Mucosa of descending colon (tissue), 3 donors: Measurements from ENCODE around the gene ABHD1. TPM values are rescaled to one million over a fixed set of nuclear protein-coding genes. Genes with fewer than 3 reads are reported as not detected.

Experiments
- ATAC-seq: fragments of 200-7000 bp; cut with Tn5 transposase; one replicate; pipeline ENCODE4 v1.9.1; 2020; ENCODE audit warnings: mild to moderate bottlenecking, moderate library complexity
- DNase-seq, 3 donors: peaks; one replicate each; pipeline ENCODE4 v3.0.0-alpha.2; 2020
- H3K36me3 ChIP-seq: fragments of 200-600 bp; one replicate; pipeline ENCODE4 v1.8.0; 2021; ENCODE audit warnings: low read depth, mild to moderate bottlenecking
- H3K4me1 ChIP-seq: fragments of 200-600 bp; one replicate; pipeline ENCODE4 v1.8.0; 2021; ENCODE audit warnings: low read depth, mild to moderate bottlenecking
- H3K4me3 ChIP-seq: fragments of 200-600 bp; one replicate; pipeline ENCODE4 v1.8.0; 2021; ENCODE audit warnings: mild to moderate bottlenecking
- H3K9me3 ChIP-seq: fragments of 200-600 bp; one replicate; pipeline ENCODE4 v1.8.0; 2021; ENCODE audit warnings: mild to moderate bottlenecking
- intact Hi-C, 2 donors: fragments of 100-400 bp; cut with DNase I in 1 of 2; cut with micrococcal nuclease in 1 of 2; formaldehyde crosslinking; loops; one replicate each; pipeline versions ENCODE4 v1.11.0 to v1.11.1; 2022; cut with DNase I, micrococcal nuclease
- total RNA-seq, 3 donors: library from RNA; stranded (reverse); fragmentation: NEBNext Ultra II Directional in 2 of 3; extraction: Animal tissue kit (Norgen Biotek cat#: 25700) in 2 of 3; gene quantifications; one replicate each; pipeline versions ENCODE4 v1.2.1 to v1.2.4, GENCODE V29; 2021 to 2023
- TF ChIP-seq, protein P1 (sequence below): fragments of 200-600 bp; IDR thresholded peaks from one replicate; pipeline ENCODE4 v1.8.0; 2022; ENCODE audit warnings: antibody characterized with exemption, mild to moderate bottlenecking
- donor health status: DM: no; HTN: no; CAD: no; lungs with moderate emphysema.
- donor health status: DM: no; HTN: no; CAD: no.
- donor health status: DM: no; HTN: yes; CAD: no.

The ABHD1 gene
- total RNA-seq, 3 donors from 2014 or later, result 0.19 to 0.22 TPM; not detected in 1

DNA sequence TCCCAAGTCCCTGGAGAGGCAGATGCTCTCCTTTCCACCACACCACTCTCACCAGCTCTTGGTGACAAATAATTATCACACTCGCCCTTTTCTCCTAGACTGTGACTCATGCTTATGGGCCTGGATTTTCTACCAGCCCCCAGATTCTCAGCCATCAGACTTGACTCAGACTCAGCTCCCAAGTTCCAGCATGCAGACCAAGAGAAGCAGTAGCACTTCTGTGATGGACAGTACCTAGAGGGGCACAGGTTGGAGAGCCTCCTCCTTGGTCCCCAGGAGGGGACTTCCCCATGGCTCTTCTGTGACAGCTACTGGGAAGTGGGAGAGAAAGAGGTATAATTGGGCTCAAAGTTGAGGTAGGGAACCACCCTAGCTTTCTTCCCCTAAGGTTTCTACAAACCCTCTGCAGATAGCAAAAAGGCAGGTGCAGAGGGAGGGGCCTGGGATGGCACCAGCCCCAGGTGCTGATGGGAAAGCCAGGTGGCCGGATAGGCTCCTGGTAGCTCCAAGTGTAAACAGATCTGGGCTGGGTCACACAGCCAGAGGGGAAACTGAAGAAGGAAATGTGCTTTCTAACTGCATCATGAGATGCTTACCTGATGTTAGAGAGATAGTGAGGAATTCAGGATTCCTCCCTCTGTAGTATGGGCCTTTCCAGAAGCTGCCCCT, 29.3 kb downstream of the ABHD1 start:
- no peaks in the 10 kb centered on the region for H3K36me3 ChIP-seq
- TF ChIP-seq, protein P1, sequence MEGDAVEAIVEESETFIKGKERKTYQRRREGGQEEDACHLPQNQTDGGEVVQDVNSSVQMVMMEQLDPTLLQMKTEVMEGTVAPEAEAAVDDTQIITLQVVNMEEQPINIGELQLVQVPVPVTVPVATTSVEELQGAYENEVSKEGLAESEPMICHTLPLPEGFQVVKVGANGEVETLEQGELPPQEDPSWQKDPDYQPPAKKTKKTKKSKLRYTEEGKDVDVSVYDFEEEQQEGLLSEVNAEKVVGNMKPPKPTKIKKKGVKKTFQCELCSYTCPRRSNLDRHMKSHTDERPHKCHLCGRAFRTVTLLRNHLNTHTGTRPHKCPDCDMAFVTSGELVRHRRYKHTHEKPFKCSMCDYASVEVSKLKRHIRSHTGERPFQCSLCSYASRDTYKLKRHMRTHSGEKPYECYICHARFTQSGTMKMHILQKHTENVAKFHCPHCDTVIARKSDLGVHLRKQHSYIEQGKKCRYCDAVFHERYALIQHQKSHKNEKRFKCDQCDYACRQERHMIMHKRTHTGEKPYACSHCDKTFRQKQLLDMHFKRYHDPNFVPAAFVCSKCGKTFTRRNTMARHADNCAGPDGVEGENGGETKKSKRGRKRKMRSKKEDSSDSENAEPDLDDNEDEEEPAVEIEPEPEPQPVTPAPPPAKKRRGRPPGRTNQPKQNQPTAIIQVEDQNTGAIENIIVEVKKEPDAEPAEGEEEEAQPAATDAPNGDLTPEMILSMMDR, result no peak
- DNase-seq, result peak in 1 of 3 donors; percentile 41
- H3K4me1 ChIP-seq, result no peaks in the 10 kb centered on the region
- intact Hi-C loops, result no loop called here
- no peaks in the 10 kb centered on the region for H3K9me3 ChIP-seq
- no peak overlapping the region for H3K4me3 ChIP-seq
- peak; percentile 85 for ATAC-seq

DNA sequence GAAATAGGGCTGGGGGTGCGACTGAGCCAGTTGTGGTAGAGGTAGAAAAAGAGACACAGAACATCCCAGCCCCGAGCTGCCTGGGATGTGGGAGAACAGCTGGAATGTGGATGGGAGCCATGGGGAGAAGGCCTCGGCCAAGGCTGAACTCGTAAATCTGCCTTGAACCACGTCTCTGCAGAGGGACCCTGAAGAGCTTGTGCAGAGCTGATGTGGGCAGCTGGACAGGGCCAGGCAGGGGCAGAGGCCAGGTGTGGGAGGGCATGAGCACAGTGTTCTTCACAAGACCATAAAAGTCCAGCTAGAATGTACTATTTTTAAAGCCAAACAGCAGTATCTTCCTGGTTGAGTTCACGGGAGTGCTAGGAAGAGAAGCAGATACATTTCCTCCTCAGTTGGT, 30.9 kb downstream of the ABHD1 start:
- peak; percentile 28 for ATAC-seq

DNA sequence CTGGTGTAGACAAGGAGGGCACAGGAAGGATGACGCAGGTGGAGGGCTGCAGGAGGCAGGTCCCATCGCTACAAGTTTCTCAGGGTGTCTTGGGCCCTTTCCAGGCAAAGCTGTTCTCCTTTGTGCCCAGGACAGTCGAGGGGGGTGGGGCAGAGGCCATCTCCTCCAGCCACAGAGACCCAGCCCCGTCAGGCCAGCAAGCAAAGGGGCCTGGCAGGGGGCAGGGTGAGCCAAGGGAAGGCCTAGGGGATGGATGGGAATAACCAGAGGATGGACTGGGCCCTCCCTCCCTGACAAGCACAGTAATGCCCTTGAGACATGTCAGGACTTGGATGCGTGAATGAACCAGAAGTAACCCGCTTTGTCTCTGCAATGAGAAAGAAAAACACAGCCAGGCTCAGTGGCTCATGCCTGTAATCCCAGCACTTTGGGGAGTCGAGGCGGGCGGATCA, 31.5 kb downstream of the ABHD1 start:
- Histone ChIP-seq H3K4me3 (no peak overlapping the region), H3K4me1 (no peaks in the 10 kb centered on the region), H3K9me3 (no peaks in the 10 kb centered on the region), H3K36me3 (no peaks in the 10 kb centered on the region)
- ATAC-seq (no peak), DNase-seq (no peak)
- intact Hi-C loops, result no loop called here
- TF ChIP-seq, protein P1, result no peak

More for the DNA sequence above, 30.9 kb downstream of the ABHD1 start:
- intact Hi-C loops, result no loop called here
- H3K9me3 ChIP-seq, result no peaks in the 10 kb centered on the region
- TF ChIP-seq, protein P1, result no peak
- DNase-seq, result no peak
- H3K36me3 ChIP-seq, result no peaks in the 10 kb centered on the region
- no peak overlapping the region for H3K4me3 ChIP-seq
- no peaks in the 10 kb centered on the region for H3K4me1 ChIP-seq

DNA sequence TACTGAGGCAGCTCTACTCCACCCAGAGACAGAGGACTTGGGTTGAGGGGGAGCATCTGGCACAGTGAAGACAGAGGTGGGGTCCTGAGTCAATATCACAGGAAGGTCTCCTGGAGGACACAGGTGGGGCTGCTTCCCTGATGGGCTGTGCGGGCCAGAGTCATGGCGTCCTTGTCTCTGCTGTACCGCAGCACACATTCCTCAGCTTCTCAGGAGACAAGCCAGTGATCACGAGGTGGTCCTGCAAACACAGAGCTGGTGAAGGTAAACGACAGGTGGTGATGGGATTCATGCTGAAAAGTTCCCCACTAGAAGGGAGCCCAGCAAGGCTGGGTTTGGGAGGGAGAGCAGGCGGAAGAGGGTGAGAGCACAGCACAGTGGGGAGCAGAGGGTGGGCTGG, 34.9 kb downstream of the ABHD1 start:
- TF ChIP-seq, protein P1, result no peak
- ATAC-seq, result no peak
- H3K4me1 ChIP-seq, result no peaks in the 10 kb centered on the region
- H3K36me3 ChIP-seq, result no peaks in the 10 kb centered on the region
- no peaks in the 10 kb centered on the region for H3K9me3 ChIP-seq
- no peak overlapping the region for H3K4me3 ChIP-seq
- intact Hi-C loops, result no loop called here
- DNase-seq, result no peak

DNA sequence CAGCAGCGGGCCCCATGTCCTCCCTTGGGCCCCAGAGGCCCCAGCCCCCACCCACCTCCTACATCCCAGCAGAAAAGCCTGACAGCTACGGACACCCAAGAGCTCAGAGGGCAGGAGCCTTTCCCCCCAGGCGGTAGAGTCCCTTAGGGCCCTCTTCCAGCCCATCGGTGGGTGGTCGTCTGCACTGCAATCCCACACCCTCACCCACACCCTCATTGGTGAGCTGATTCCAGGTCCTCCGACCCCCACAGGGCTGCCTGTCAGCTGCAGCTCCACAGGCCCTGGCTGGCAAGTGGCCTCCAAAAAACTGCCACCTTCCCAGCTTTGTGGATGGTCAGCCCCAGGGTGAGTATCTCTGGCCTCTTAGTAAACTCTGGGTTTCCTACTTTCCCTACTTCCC, 35.7 kb downstream of the ABHD1 start:
- intact Hi-C loops, result no loop called here
- H3K36me3 ChIP-seq, result no peaks in the 10 kb centered on the region
- TF ChIP-seq, protein P1, result no peak
- ATAC-seq (no peak), DNase-seq (no peak)
- H3K4me1 ChIP-seq, result no peaks in the 10 kb centered on the region
- no peak overlapping the region for H3K4me3 ChIP-seq
- no peaks in the 10 kb centered on the region for H3K9me3 ChIP-seq
